Calu3 (cell line): ENCODE data around the gene HMCN2. TPM values are rescaled to one million over a fixed set of nuclear protein-coding genes. Genes with fewer than 3 reads are reported as not detected.

Experiments
- BruUV-seq: library from RNA; stranded (reverse); fragments of 400-500 nt; replicated peaks from 2 replicates; lab custom pipeline; 2021; lab: Mats Ljungman, UMichigan
- CTCF ChIA-PET: fragments of 300-600 bp; sonication (Branson Sonifier 250); formaldehyde crosslinking; loops from one replicate; lab custom pipeline; 2022; ENCODE audit warnings: antibody characterized with exemption; lab: Charles Lee
- DNase-seq: peaks from one replicate; pipeline ENCODE4 v3.0.0; 2022
- H3K27ac Mint-ChIP-seq: one replicate; pipeline ENCODE4 v1.8.0; 2022; ENCODE audit warnings: mixed read lengths; ENCODE audit not compliant: unreplicated experiment
- H3K27me3 Mint-ChIP-seq: one replicate; pipeline ENCODE4 v1.8.0; 2022; ENCODE audit warnings: mixed read lengths; ENCODE audit not compliant: unreplicated experiment
- H3K36me3 Mint-ChIP-seq: one replicate; pipeline ENCODE4 v1.8.0; 2022; ENCODE audit warnings: mild to moderate bottlenecking, moderate library complexity, mixed read lengths; ENCODE audit not compliant: insufficient read depth, unreplicated experiment
- H3K4me1 Mint-ChIP-seq: one replicate; pipeline ENCODE4 v1.8.0; 2022; ENCODE audit warnings: mild to moderate bottlenecking, low read depth, mixed read lengths; ENCODE audit not compliant: unreplicated experiment
- H3K4me3 Mint-ChIP-seq: one replicate; pipeline ENCODE4 v1.8.0; 2022; ENCODE audit warnings: mild to moderate bottlenecking, low read depth, moderate library complexity, mixed read lengths; ENCODE audit not compliant: unreplicated experiment
- H3K9me3 Mint-ChIP-seq: one replicate; pipeline ENCODE4 v1.8.0; 2022; ENCODE audit warnings: low read depth, mixed read lengths; ENCODE audit not compliant: unreplicated experiment
- intact Hi-C: fragments of 100-400 bp; cut with micrococcal nuclease; formaldehyde crosslinking; loops from one replicate; pipeline ENCODE4 v1.10.0; 2022; ENCODE audit not compliant: unreplicated experiment
- total RNA-seq: library from RNA; stranded (reverse); gene quantifications from 2 replicates; pipeline ENCODE4 v1.2.3, GENCODE V29; 2022
- TF ChIP-seq, protein P1 (sequence below): fragments of 200-600 bp; IDR thresholded peaks from one replicate; pipeline ENCODE4 v1.8.0; 2022; ENCODE audit warnings: antibody characterized with exemption; ENCODE audit not compliant: unreplicated experiment

Gene HMCN2
- total RNA-seq, 1 experiment from 2014 or later, result not detected

DNA sequence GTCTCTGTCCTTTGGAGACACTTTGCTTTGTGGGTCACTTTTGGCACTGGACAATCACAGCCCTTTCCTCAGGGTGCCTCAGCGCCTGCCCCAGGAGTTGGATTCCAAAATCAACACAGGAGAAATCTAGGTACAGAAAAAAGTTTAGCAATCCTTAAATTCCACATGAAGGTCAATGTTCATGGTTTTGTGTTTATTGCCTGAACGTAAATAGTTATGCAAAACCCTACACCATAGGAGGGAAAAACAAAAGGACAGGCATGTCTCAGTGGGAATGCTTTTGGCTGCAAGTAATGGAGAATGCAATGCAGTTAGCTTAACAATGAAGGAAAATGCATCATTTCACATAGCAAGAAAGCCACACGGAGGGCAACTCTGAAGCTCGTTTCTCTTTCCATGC, 6.5 kb upstream of the HMCN2 start:
- Mint-ChIP-seq H3K36me3 (no peaks in the 10 kb centered on the region), H3K27me3 (peaks cover 65% of the 10 kb centered on the region), H3K4me1 (peaks cover 8% of the 10 kb centered on the region), H3K4me3 (no peak overlapping the region), H3K27ac (no peak overlapping the region), H3K9me3 (no peaks in the 10 kb centered on the region)
- intact Hi-C loops, result no loop called here
- no TSS peak for BruUV-seq
- DNase-seq, result no peak
- CTCF ChIA-PET, result interaction anchor here (0.6 kb wide), 1 partner anchor 15 kb away, joined by 4 read pairs; no protein-coding TSS in a partner anchor
- TF ChIP-seq, protein P1, sequence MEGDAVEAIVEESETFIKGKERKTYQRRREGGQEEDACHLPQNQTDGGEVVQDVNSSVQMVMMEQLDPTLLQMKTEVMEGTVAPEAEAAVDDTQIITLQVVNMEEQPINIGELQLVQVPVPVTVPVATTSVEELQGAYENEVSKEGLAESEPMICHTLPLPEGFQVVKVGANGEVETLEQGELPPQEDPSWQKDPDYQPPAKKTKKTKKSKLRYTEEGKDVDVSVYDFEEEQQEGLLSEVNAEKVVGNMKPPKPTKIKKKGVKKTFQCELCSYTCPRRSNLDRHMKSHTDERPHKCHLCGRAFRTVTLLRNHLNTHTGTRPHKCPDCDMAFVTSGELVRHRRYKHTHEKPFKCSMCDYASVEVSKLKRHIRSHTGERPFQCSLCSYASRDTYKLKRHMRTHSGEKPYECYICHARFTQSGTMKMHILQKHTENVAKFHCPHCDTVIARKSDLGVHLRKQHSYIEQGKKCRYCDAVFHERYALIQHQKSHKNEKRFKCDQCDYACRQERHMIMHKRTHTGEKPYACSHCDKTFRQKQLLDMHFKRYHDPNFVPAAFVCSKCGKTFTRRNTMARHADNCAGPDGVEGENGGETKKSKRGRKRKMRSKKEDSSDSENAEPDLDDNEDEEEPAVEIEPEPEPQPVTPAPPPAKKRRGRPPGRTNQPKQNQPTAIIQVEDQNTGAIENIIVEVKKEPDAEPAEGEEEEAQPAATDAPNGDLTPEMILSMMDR, result no peak

DNA sequence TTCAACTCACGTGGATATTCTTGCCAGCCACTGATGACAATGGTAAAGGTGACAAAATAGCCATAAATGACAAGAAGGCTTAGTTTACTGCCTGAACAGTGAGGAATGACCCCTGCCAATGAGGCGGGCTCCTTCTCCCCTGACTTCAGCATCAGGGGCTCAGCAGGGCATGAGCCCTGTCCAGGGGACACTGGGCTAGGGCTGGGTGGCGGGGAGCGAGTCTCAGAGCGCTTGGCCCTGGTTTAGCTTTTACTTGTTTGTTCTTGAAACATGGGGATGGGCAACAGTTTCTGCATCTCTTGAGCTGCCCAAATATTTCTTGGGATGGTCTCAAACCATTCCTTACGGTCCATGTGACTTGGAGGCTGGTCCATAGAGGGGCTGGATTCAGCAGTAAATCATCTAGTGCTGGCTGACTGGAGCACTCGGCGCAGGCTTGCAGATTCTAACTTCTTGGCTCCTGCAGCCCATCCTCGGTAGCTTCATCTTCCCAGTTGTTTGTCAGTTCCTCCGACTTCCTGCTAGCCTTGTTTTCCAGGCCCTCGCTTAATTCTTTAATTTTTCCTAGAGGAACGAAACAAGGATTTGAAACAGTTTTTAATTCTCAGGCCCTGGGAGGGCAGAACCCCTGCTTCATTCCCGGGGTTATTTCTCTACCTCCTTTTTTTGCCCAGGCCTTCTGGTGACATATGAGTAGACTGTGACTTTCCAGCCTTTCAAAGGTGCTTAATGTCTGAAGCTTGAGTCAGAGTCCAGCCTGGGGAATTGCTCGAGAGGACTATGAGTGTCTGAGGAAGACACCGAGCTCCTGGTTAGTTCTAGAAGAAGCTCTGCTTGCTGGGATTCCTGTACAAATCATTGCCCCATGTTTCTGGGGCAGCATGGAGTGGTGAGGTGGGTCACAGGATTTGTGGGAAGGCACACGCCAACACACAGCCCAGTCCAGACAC, 4.5 kb upstream of the HMCN2 start:
- H3K27ac Mint-ChIP-seq, result no peak overlapping the region
- CTCF ChIA-PET, result no interaction called here
- intact Hi-C loops, result no loop called here
- H3K9me3 Mint-ChIP-seq, result no peaks in the 10 kb centered on the region
- no peaks in the 10 kb centered on the region for H3K36me3 Mint-ChIP-seq
- no TSS peak for BruUV-seq
- no peak overlapping the region for H3K4me3 Mint-ChIP-seq
- peaks cover 8% of the 10 kb centered on the region for H3K4me1 Mint-ChIP-seq
- no peak for DNase-seq
- TF ChIP-seq, protein P1, result no peak
- H3K27me3 Mint-ChIP-seq, result peaks cover 83% of the 10 kb centered on the region

DNA sequence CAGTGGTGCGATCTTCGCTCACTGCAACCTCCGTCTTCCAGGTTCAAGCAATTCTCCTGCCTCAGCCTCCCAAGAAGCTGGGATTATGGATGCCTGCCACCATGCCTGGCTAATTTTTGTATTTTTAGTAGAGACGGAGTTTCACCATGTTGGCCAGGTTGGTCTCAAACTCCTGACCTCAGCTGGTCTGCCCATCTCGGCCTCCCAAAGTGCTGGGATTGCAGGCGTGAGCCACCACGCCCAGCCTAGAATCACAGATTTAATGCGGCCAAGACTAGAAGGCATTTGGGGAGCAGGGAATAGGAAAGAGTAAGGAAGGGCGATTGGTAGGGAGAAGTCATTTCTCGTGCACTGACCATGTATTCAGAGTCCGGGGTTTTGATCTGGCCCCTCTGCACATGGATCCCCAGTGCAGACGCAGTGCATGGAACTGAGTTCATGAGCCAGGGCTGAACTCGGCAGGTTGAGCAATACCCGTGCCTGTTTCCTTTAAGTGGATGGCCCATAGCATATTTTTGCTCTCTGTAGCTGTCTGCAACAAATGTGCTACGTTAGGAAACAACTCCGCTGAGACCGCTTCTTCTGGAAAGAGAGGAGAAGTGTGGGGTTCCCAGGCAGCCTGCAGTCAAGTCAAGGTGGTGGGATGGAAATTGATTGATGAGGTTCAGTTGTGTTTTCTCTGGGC, 3.4 kb upstream of the HMCN2 start:
- no peaks in the 10 kb centered on the region for H3K36me3 Mint-ChIP-seq
- no peak overlapping the region for H3K27ac Mint-ChIP-seq
- no peak overlapping the region for H3K4me3 Mint-ChIP-seq
- TF ChIP-seq, protein P1, result no peak
- H3K27me3 Mint-ChIP-seq, result peaks cover 88% of the 10 kb centered on the region
- H3K9me3 Mint-ChIP-seq, result no peaks in the 10 kb centered on the region
- no peak for DNase-seq
- H3K4me1 Mint-ChIP-seq, result peaks cover 8% of the 10 kb centered on the region
- intact Hi-C loops, result no loop called here
- BruUV-seq, result no TSS peak
- CTCF ChIA-PET, result no interaction called here

DNA sequence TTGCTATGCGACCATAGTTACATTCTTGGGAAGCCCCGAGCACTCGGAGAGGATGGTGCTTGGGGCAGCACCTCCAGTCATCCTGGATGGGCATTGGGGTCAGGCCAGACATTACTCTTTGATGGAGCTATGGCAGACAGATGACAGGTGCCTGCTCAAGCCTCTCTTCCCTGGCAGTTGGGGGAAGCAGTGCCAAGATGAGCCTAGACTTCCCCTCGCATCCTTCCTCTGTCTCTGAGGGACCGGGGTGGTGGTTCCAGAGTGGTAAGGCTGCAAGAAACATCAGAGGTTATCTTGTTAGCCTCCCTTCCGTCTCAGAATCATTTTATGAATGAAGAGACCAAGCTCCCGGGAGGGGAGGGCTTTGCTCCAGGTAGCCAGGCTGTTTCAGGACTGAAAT, 2.8 kb upstream of the HMCN2 start:
- H3K9me3 Mint-ChIP-seq, result no peaks in the 10 kb centered on the region
- no peak for DNase-seq
- TF ChIP-seq, protein P1, result no peak
- H3K4me1 Mint-ChIP-seq, result peaks cover 8% of the 10 kb centered on the region
- H3K27ac Mint-ChIP-seq, result no peak overlapping the region
- H3K36me3 Mint-ChIP-seq, result no peaks in the 10 kb centered on the region
- H3K27me3 Mint-ChIP-seq, result peaks cover 88% of the 10 kb centered on the region
- intact Hi-C loops, result no loop called here
- BruUV-seq, result no TSS peak
- CTCF ChIA-PET, result no interaction called here
- H3K4me3 Mint-ChIP-seq, result no peak overlapping the region
